GM18861 (cell line): Measurements from ENCODE around the gene WIPF3.

ENCODE experiments used
- ATAC-seq: cut with Tn5 transposase; IDR thresholded peaks from one replicate; pipeline ENCODE4 v1.9.1; 2021; ENCODE audit not compliant: unreplicated experiment

Gene WIPF3

DNA sequence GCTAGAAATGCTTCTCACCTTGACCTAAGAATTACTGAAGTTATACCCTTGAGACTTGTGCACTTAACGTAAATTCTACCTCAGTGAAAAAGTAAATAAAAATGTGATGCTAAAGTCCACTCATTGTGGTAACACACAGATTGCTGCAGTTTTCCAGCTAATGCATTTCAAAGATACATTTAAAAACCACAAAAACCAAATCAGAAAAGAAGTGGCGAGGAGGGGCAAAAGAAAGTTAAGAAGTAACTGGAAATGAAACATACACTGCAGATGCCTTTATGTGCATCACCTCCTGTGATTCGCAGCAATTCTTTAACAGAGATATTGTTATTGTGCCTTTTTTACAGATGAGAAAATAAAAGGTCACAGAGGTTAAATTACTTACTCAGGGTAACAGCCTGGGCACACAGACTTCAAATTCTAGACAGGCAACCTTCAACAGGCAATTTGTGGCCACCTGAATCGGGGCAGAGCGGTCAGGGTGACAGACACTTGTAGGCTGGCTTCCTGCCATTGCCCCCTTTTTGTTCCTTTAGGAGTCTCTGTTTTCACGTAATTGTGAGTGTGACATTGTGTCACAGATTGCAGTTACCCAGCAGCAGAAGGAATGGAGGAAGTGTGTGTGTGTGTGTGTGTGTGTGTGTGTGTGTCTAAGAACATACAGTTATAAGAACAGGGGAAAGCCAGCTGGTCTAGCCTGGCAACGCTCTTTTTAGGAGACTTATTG, 1.9 kb downstream of the WIPF3 start:
- no peak for ATAC-seq

DNA sequence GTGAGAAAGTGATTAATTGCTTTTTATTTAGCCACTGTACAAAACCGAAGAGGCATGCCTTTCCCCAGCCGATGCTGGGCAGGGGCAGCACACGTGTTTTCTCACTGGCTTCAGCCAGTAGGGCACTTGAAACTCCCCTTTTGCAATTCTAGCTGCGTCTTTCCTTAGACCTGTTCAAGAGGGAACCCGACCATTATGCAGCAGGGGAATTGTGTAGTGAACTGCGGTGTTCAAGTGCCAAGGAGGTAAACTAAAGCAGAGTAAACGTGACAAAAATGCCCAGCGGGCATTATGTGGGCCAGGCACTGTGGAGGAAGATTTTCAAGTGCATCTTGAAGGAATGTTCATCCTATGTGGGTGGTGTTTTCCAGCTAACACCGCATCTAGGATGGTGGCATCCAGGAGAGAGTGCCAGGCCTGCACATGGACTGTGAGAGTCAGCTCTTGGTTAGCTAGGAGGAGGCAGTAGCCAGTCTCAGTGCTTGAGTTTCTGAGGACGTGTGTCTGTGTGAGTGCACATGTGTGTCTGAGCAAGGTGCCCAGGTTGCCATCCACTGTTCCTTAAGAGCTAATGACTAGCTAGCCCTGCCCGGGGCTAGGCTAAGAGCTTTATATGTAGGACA, 3.3 kb downstream of the WIPF3 start:
- no peak for ATAC-seq

GRCh38 chr7:29810297-29810696, 4.0 kb downstream of the WIPF3 start:
- no peak for ATAC-seq

- ATAC-seq: no peak
Measured at GRCh38 chr7:29810813-29811482, 4.6 kb downstream of the WIPF3 start.

- no peak for ATAC-seq
Measured at GRCh38 chr7:29811586-29811985, 5.3 kb downstream of the WIPF3 start.

GRCh38 chr7:29812185-29812876, 6.0 kb downstream of the WIPF3 start:
- ATAC-seq: no peak

DNA sequence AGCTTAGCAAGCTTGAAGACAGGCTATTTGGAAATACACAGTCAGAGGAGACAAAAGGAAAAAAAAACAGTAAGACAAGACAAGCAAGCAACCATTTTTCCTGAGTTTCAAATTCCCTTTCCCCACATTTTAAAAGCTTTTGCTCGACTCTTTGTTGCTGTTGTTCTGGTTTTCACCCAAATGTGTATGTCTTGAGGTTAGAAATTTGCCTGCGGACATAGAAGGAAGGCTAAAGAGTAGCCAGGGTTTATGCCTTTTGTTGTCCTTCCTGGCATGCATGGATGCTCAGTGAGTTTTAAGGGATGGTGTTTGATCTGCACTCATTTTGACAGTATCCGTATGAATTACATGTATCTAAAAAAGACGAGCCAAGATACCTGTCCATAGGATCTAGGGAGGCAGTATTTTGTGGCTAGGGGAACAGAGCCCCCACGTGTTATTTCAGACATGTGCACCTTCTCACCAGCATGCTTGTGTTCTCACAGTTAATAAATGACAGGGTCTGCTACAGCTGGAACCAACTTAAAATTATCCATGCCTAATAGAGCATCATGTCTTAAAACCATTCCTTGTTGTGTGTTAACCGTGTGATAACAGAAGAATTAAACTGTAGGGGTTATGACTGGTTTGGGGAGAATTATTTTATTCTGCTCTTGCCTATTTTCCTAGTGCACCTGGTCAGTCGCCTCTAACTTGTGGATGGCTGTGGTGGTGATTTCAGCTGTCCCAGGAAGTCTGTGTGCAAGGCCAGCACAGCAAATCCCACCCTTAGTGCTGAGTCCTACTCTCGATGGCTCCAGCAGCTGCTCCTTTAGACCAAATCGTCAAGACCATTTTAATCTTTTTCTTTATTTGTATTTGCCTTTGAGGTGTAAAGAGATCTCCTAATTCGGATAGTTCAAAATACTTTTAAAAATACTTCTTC, 9.1 kb downstream of the WIPF3 start:
- no peak for ATAC-seq

GRCh38 chr7:29818308-29818707, 12.0 kb downstream of the WIPF3 start:
- ATAC-seq: no peak

GRCh38 chr7:29825775-29826529, 19.6 kb downstream of the WIPF3 start:
- ATAC-seq: no peak

- ATAC-seq: no peak
Measured at GRCh38 chr7:29826530-29826822, 20.2 kb downstream of the WIPF3 start.

GRCh38 chr7:29826904-29827303, 20.6 kb downstream of the WIPF3 start:
- no peak for ATAC-seq

- ATAC-seq: no peak
Measured at GRCh38 chr7:29831705-29832104, 25.4 kb downstream of the WIPF3 start.

- ATAC-seq: no peak
Measured at GRCh38 chr7:29833929-29834328, 27.6 kb downstream of the WIPF3 start.

GRCh38 chr7:29835718-29836117, 29.4 kb downstream of the WIPF3 start:
- no peak for ATAC-seq

GRCh38 chr7:29839302-29839701, 33.0 kb downstream of the WIPF3 start:
- no peak for ATAC-seq

DNA sequence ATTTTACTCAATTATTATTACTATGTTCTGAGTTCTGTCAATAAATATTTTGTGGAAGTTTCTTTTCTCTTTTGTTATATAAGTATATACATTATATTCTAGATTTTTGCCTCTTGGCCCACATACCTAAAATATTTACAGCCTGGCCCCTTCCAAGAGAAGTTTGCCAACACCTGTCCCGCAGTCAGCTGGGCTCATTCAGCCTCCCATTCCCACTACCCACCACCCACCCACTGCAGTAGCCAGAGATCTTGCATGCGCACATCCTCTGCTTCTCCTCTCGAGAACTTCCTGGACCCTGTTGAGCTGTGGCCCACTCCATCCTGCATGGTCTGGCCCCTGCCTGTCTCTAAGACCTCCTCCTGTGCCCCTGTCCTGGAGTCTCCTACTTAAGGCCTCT, 33.6 kb downstream of the WIPF3 start:
- ATAC-seq: no peak

GRCh38 chr7:29840701-29841100, 34.4 kb downstream of the WIPF3 start:
- ATAC-seq: no peak

GRCh38 chr7:29841926-29842701, 35.8 kb downstream of the WIPF3 start:
- no peak for ATAC-seq

GRCh38 chr7:29843093-29843492, 36.8 kb downstream of the WIPF3 start:
- no peak for ATAC-seq
